T1000 (cell line): Measurements from ENCODE around the gene KCNH5.

Experiments used
- DNase-seq: peaks from one replicate; lab custom pipeline; 2025; ENCODE audit warnings: mixed read lengths; lab: John Stamatoyannopoulos, UW

KCNH5 gene

DNA sequence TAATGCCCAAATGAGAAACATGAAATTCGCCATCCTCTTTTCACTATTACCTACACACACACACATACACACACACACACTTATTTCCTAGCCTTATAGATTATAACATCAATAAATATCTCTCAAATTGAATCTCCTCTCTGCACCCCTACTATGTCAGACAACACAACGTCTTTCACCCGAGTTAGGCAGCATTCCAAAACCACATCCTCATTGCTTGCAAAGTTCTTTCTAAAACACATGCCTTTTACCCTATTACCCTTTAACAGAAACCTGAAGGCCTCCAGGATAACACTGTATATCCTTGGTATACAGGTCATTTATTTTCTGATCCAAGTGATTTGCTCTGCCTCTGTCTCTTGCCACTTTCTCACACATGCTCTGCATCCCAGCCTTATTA lies 56.3 kb downstream of the KCNH5 start:
- no peak for DNase-seq

DNA sequence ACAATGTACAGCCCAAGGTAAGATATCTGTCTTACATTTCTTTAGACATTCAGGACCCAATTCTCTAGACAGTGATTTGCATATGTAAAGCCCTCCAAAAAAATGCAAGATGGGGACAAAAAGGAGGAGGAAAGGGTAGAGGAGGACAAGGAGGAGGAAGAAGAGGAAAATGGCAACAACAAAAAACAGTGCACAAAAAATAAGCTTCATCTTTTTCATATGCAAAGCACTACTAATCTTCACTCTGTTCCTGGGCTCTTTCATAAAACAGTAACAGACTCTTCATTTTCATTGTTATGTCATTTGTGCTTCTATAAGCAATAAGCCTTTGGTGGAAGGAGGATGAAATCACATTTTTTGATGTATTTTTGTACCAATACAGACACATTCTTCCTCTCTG lies 61.4 kb downstream of the KCNH5 start:
- no peak for DNase-seq

DNA sequence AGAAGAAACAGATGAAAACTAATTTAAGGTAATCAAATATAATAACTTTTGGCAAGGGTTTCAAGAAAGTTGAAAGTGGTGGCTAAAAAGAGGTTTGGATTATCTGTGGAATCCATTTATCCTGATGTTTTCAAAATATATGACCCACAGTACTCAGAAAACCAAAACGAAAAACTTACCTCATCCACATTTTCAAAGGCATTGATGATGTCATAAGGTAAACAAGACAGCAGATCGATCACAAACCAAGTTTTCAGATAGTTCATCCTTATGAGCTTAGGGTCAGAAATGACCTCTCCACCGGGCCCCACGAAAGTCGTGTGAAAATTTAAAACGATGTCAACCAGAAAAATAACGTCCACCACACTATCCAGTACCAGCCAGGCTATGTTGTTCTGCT lies 64.6 kb downstream of the KCNH5 start:
- DNase-seq: no peak

GRCh38 chr14:62957562-62957961 lies 87.7 kb downstream of the KCNH5 start:
- peak; percentile 72 for DNase-seq

GRCh38 chr14:62956413-62956812 lies 88.8 kb downstream of the KCNH5 start:
- DNase-seq: no peak

GRCh38 chr14:62954165-62954564 lies 91.1 kb downstream of the KCNH5 start:
- DNase-seq: no peak

GRCh38 chr14:62952226-62952625 lies 93.0 kb downstream of the KCNH5 start:
- no peak for DNase-seq

DNA sequence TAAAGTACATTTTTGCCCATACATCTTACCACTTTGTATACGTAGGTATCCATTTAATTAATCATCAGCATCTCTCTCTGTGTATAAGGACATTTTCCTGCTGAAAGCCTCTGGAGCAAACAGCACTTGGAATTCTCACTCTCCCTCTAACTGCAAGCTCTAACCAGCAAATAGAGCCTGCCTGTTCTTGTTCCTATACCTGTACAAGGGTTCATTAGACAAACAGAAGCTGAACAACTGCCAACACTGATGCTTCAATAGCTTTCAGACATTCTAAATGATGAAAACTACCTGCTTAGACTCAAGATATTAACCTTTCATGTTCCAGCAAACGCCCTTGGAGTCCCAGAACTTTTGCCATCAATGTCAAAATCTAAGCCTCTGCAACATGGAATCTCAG lies 98.0 kb downstream of the KCNH5 start:
- no peak for DNase-seq

- no peak for DNase-seq
These were observed 99.0 kb downstream of the KCNH5 start for GRCh38 chr14:62946221-62946620.

DNA sequence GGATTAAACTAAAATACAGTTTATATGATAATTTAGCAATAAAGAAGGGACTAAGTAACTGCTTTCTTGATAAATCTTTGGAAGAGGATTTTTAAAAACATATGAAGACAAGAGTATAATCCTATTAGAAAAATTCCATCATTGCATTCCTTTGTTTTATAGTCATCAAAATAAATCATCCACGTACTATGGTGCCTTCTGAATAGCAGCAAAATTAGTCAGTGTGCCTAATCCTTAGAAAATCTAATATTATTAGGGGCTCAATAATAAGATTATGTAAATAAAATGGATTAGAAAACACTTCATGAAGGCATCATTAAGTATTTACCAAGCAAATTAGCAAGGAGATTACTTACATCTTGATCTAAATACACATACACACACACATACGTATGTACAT lies 102.1 kb downstream of the KCNH5 start:
- DNase-seq: no peak

DNA sequence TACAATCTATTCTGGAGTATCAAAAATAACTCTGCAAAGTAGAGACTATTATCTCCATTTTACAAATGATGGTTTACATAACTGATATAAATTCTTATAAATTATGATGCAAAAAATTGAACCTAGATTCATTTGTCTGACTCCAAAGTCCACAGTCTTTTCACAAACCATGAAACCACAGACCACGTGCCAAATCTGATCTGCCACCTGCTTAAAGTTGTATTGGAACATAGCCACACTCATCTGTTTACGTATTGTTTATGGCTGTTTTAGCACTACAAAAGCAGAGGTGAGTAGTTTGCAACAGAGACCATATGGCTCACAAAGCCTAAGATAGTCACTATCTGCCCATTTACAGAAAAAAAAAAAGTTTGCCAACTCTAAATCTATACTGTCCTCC lies 105.3 kb downstream of the KCNH5 start:
- no peak for DNase-seq

GRCh38 chr14:62938778-62939177 lies 106.5 kb downstream of the KCNH5 start:
- DNase-seq: no peak

- no peak for DNase-seq
These were observed 110.8 kb downstream of the KCNH5 start for GRCh38 chr14:62934439-62934838.

DNA sequence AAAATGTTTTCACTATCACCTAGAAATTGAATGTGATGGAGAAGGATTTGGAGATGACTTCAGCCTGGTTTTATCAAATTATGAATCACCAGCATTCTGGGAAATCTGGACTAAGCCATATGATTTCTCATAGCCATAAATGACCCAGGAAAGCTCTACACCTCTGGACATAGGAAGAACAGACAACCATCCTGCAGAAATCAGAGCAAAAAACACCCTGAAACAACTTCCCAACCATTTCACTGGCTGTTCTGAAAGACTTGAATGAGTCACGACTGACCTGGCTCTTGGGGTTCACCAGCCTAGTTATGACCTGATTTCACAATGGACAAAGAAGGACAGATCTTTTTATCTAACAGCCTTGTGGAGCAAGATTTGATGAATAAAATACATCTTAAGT lies 123.8 kb downstream of the KCNH5 start:
- DNase-seq: no peak

DNA sequence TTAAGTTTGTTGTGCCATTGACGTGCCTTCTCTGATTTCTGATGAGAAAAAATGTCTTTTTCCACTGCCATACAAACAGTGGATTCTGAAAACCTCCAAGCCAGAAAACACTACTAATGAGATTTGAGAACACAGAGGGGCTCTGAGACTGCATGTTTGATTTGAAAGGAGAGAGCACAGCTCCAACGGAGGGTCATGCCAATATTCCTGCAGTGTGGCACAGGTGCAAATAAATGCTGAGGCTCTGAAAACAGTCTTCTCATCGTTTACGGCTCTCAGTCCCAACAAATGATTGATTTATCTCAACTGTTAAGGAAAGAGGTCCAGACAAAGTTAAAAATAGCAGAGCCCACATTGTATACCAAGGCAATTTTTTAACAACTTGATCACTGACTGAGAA lies 128.7 kb downstream of the KCNH5 start:
- no peak for DNase-seq

DNA sequence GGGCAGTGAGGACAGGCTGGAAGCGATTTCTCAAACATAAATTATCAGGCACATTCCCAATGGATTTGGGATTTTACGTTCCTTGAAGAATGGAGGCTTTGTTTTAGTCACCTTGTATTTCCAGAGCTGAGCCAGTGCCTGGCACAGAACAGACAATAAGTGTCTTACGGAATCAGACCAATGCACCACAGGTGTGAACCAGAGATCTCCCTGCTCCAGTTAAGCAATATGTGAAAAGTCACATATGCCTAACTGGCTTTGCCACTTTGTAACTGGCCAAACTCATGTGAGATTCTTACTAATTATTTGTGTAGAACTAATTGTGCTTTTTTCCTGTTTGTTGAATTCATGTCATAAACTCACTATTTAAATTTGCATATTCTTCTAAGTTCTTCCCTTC lies 130.4 kb downstream of the KCNH5 start:
- DNase-seq: no peak

DNA sequence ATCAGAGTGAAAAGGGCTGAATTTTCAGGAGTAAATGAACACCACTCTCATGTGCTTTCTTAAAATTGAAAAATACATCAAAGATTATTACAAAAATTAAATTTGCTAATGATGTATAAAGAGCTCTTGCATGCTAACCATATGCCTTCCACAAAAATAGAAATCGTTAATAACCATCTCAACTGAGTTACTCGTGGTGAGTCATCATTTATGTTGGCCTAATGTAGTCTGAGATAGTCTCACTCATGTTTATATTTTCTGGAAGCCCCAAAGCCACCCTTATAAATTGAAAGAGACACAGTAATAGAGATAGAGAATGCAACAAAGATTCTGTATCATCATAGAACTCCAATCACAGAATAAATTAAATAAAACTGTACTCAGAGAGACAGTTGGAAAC lies 131.2 kb downstream of the KCNH5 start:
- no peak for DNase-seq

DNA sequence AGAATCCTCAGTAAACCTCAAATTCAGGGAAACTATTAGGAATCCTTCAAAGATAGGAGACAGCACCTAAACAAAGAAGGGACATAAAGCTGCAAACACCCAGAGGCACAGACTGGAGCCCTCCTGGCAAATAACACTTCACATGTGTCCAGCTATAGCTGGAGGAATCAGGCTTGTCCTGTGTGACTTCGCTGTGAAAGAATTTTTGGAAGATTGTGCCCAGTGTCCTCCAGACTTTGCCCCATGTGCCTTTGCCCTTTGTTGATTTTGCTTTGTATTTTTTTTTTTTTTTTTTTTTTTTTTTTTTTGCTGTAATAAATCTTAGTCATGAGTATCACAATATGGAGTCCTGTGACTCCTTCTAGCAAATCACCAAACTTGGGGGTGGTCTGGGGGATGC lies 136.8 kb downstream of the KCNH5 start:
- no peak for DNase-seq

DNA sequence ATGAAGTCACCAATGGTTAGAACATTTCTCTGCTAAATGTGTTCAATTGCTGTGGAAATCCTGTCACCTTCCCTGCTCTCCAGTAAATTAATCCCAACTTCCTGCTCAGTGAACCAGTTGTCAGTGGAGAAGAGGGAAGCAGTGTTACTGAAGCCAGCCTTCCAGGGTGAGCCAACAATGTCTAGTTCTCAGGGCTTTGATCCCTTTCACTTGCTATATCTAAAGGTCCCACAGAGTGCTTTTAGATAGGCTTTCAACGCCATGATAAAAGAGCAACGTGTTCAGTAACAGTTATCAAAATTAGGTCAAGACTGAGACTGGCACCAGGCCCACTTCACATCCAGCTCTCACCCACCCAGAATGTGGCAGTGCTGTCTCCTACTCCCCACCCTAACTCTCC lies 139.7 kb downstream of the KCNH5 start:
- DNase-seq: no peak

DNA sequence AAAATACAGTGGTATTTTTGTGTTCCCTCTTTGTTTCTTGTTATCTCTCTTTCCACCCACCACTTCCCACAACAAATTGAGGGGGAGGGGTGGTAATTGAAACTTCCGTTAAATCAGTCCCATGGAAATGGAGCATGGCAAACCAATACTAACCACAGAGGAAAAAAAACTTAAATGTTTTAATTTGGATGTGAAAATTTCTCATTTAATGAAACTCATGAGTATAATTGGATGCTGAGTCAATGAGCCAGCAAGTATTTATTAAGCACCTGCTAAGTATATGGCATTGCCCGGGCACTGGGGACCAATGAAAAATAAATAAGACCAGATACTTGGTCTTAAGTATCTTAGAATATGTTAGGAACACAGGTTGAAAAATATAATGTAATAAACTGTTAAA lies 147.5 kb downstream of the KCNH5 start:
- DNase-seq: no peak

- no peak for DNase-seq
These were observed 148.3 kb downstream of the KCNH5 start for GRCh38 chr14:62896932-62897456.

- no peak for DNase-seq
These were observed 150.5 kb downstream of the KCNH5 start for GRCh38 chr14:62894736-62895135.

DNA sequence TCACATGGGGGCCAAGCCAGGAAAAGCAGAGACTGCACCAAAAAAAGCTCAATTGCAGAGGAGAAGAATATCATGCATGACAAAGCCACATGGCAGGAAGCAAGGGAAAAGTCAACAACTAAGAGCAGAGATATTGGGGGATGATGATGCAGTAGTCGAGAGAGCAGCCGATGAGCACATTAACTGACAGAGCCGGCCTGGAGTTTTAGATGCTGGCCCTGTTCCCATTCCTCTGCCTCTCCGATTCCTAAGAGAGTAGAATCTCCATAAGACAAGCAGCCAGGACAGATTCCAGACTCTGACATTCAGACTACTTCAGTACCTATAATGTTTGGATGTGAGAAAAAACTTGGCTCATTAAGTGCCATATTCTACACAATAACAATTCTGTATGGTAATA lies 155.9 kb downstream of the KCNH5 start:
- no peak for DNase-seq

DNA sequence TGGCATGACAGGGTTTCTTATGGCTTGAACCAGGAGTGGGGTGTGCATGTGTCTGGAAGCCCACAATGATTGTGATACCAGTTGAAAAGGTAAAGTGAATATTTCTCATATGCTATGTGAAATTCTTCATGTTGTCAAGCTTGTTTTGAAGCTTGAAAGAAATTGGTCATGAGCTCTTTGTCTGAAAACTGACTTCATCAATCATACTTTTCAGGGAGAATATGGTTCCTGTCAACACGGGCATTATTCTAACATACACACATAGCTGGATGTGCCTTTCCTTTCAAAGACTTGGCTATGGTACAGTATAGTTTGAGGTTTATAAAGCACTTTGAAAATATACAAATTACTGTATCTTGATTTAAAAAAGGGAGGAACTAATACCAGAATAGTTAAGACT lies 158.8 kb downstream of the KCNH5 start:
- DNase-seq: no peak

GRCh38 chr14:62885451-62885850 lies 159.8 kb downstream of the KCNH5 start:
- no peak for DNase-seq
